Hypothalamus (tissue), 51 donors: ENCODE data around the gene TMEM95.
"Not testable (repeated sequence)": the region's sequence is repeated elsewhere in the genome, so short reads cannot be mapped to it uniquely, and the experiment has no call there.

Source experiments
- DNase-seq, 51 donors: peaks; one replicate each; lab custom pipeline; 2025; lab: John Stamatoyannopoulos, UW

The TMEM95 gene

DNA sequence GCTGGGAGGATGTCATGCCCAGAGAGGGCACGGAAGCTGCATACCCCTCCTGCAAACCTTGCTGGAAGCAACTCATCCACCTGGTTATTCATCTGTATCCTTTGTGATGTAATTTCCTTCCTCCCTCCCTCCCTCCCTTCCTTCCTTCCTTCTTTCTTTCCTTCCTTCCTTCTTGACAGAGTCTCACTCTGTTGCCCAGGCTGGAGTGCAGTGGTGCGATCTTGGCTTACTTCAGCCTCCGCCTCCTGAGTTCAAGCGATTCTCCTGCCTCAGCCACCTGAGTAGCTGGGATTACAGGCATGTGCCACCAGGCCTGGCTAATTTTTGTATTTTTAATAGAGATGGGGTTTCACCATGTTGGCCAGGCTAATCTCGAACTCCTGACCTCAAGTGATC lies 13.6 kb downstream of the TMEM95 start:
- DNase-seq, result not testable (repeated sequence)

- DNase-seq, result no peak
These were observed 14.9 kb downstream of the TMEM95 start for GRCh38 chr17:7369825-7370224.

- no peak for DNase-seq
These were observed 15.9 kb downstream of the TMEM95 start for GRCh38 chr17:7370853-7371252.

GRCh38 chr17:7374353-7374752 lies 19.4 kb downstream of the TMEM95 start:
- DNase-seq, result no peak

DNA sequence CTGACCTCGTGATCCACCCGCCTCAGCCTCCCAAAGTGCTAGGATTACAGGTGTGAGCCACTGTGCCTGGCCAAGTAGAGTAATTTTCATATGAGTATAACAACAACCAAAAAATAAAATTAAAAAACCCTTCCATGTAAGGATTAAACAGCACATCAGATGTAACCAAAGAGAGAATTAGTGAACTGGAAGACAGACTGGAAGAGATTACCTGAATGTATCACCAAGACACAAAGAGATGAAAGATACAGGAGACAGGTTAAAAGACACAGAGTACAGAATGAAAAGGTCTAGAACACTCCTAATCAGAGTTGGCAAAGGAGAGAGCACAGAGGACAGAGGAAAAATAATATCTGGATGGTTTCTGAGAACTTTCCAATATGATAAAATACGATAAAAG lies 24.2 kb downstream of the TMEM95 start:
- no peak for DNase-seq

- DNase-seq, result peak in 2 of 51 donors; percentile 7 to 12
These were observed 25.4 kb downstream of the TMEM95 start for GRCh38 chr17:7380321-7380720.

- no peak for DNase-seq
These were observed 26.1 kb downstream of the TMEM95 start, which contains the start of gene TNK1 for GRCh38 chr17:7380855-7381683. TSS of gene TNK1 (plus strand) at chr17:7381089. CDS start at chr17:7382927, 1,838 bp downstream.

GRCh38 chr17:7382901-7383300 lies 27.9 kb downstream of the TMEM95 start:
- DNase-seq, result no peak

DNA sequence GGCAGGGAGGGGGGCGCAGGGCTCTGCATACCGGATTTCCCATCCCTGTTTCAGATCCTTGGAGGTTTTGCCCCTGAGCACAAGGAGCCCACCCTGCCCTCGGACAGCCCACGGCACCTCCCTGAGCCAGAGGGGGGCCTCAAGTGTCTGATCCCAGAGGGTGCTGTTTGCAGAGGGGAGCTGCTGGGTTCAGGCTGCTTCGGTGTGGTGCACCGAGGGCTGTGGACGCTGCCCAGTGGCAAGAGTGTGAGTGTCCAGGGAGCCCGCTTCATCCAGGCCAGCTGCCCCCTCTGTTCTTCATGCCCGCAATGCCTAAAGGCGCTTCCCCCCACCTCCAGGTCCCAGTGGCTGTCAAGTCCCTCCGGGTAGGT lies 28.4 kb downstream of the TMEM95 start:
- DNase-seq, result no peak

DNA sequence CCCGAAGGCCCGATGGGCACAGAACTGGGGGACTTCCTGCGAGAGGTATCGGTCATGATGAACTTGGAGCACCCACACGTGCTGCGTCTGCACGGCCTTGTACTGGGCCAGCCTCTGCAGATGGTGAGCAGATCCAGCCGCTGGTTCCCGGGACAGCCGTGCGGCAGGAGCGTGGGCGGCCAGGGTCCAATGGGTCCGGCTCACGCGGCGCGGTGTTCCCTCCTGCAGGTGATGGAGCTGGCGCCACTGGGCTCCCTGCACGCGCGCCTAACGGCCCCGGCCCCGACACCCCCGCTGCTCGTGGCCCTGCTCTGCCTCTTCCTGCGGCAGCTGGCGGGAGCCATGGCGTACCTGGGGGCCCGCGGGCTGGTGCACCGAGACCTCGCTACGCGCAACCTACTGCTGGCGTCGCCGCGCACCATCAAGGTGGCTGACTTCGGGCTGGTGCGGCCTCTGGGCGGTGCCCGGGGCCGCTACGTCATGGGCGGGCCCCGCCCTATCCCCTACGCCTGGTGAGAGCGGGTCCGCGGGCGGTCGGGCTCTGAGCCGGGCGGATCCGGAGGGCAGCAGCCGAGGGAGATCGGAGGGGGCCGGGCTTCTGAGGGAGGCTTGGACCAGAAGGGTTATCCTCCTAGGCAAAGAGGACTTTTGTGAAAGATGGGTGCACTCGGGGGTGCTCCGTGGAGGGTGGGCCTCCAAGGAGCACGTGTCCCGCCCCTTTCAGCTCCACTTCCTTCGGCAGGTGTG lies 29.0 kb downstream of the TMEM95 start:
- DNase-seq, result peak in 15 of 51 donors; percentile 17 to 74 (median 32)

DNA sequence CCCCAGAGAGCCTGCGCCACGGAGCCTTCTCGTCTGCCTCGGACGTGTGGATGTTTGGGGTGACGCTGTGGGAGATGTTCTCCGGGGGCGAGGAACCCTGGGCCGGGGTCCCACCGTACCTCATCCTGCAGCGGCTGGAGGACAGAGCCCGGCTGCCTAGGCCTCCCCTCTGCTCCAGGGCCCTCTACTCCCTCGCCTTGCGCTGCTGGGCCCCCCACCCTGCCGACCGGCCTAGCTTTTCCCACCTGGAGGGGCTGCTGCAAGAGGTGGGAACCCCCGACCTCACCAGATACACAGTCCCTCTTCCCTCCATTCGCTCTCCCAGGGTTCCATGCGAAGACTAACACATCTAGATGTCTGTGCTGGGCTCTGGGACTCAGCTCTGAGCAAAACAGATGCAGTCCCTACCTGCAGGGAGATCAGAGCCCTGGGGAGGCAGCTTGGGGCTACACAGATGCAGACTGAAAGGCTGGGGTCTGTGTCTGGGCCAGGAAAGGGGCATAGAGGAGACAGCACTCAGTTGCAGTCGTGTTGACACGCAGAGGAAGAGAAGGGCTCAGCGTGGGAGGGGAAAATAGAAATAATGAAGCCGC lies 29.6 kb downstream of the TMEM95 start:
- DNase-seq, result no peak

- DNase-seq, result no peak
These were observed 33.9 kb downstream of the TMEM95 start for GRCh38 chr17:7388856-7389255.

DNA sequence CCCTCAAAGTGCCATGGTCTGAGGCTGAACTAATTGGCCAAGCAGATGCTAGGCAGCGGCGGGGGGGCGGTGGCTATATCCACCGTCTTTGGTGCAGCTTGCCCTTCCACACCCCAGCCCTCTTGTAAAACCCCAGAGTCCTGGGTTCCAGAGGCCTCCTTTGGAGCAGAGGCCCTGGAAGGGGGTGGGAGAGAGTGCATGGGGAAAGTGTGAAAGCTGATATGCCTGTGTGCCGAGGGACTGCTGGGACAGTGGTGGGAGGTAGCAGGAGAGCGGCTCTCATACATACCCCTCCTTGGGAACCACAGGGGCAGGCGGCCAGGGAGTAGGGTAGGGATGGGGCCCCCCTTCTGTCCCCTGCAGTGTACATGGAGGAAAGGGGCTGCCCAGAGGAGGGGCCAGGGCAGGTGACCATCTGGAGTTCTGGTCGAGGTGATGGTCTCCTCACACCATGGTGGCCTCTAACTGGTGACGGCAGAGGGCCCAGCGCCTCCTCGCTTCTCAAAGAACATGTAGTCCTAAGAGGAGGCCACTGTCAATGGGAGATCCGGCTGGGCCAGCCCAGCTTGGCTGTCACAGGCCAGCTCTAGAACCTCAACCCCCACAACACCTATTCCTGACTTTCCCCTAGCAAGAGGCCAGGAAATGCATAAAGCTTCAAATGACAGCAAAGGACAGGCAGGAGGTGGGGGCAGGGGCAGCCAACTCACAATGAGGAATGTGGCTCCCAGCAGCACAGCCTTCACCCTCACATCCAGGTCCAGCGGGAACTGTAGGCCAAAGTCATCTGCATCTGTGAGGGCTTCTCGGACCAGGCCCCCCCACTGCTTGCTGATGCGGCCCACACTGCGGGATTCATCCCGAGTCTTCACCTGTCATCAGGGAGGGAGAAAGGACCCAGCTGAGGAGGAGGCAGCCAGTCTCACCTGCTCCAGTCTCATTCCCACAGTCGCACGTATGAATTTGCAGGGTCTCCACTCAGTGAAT lies 35.3 kb downstream of the TMEM95 start:
- no peak for DNase-seq

DNA sequence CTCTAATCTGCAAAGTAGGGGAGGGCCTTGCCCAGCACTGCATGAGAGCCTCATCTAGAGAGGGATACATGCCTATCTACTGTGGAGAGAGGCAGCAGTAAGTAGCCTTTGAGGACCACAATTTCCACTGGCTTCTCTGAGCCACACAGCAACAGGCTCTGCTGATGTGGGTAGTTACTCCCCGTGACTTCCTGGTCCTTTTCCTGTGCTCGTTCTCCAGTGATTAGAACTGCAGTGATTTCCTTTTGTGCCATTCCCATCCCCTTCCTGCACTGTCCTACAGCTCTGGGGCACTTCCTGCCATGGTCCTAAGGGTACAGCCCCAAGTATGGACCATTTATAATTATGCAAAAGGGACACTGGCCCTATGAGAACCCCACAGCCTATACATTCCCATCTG lies 36.4 kb downstream of the TMEM95 start:
- DNase-seq, result no peak

- no peak for DNase-seq
These were observed 38.0 kb downstream of the TMEM95 start for GRCh38 chr17:7392696-7393612.

DNA sequence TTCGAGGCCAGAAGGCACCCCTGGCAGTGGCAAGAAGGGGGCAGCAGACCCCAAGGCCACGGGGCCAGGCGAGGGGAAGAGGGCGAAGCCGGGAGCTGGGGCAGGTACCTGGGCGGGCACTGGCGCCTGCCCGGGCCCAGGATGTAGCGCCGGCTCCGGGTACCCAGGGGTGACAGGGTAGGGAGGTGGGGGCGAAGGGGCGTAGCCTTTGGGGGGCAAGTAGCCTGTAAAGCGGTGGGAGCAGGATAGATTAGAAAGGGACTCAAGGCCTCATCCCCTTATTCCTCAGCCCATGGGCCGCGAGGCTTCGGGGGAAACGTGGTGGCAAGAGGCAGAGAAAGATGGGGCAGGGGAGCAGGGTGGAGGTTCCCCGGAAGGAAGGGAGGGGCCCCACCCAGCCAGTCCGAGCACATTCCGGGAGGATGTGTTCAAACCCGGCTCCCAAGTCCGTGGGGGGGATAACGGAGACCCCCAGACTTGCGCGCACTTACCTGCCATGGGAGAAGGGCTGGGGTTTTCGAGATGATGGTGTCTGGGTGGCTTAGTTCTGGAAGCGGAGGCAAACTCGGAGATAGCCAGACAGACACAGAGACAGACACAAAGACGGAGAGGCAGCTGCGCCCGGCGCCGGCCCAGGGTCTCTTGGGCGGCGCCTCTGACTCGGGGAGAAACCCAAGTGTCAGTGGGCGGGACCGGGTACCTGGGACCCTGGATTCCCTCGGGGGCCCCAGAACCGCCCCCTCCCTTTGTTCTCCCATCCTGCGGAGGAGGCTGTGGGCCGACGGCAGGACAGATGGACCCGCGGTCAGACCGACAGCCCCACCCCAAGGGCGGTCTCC lies 38.9 kb downstream of the TMEM95 start:
- DNase-seq, result peak in 1 of 51 donors; percentile 38

- DNase-seq, result peak in 49 of 51 donors; percentile 47 to 90 (median 79)
These were observed 39.7 kb downstream of the TMEM95 start, which contains the start of gene PLSCR3 for GRCh38 chr17:7394452-7395191. TSS of gene PLSCR3 (minus strand) at chr17:7394525. CDS start at chr17:7394110, 415 bp downstream.
